Neural progenitor cell (in vitro differentiated cells): ENCODE measurements around the gene EMILIN3. TPM values are rescaled to one million over a fixed set of nuclear protein-coding genes. Genes with fewer than 3 reads are reported as not detected.

Experiments used
- DNase-seq: peaks from one replicate; pipeline ENCODE4 v3.0.0-alpha.2; 2016; ENCODE audit warnings: low spot score
- H2AFZ ChIP-seq: fragments of 200-600 bp; sonication (generic); replicated peaks from 2 replicates; pipeline ENCODE4 v1.6.1; 2016; ENCODE audit warnings: antibody characterized with exemption
- H3F3A ChIP-seq: fragments of 200-600 bp; sonication (generic); 2 replicates; pipeline ENCODE4 v1.6.1; 2016; ENCODE audit warnings: antibody characterized with exemption, low read depth
- H3K27ac ChIP-seq: fragments of 200-600 bp; sonication (generic); 2 replicates; pipeline ENCODE4 v1.5.1; 2016; ENCODE audit warnings: mild to moderate bottlenecking
- H3K27me3 ChIP-seq: fragments of 200-600 bp; sonication (generic); 2 replicates; pipeline ENCODE4 v1.6.1; 2016; ENCODE audit warnings: mild to moderate bottlenecking, moderate library complexity
- H3K36me3 ChIP-seq: fragments of 200-600 bp; sonication (generic); 2 replicates; pipeline ENCODE4 v1.5.1; 2016
- H3K4me1 ChIP-seq: fragments of 200-600 bp; sonication (generic); 2 replicates; pipeline ENCODE4 v1.6.1; 2016; ENCODE audit warnings: mixed run types
- H3K4me2 ChIP-seq: fragments of 200-600 bp; sonication (generic); 2 replicates; pipeline ENCODE4 v1.6.1; 2016
- H3K4me3 ChIP-seq: fragments of 200-600 bp; sonication (generic); 2 replicates; pipeline ENCODE4 v1.5.1; 2016
- H3K79me2 ChIP-seq: fragments of 200-600 bp; sonication (generic); 2 replicates; pipeline ENCODE4 v1.6.1; 2016; ENCODE audit warnings: low read depth
- H3K9ac ChIP-seq: fragments of 200-600 bp; sonication (generic); 2 replicates; pipeline ENCODE4 v1.6.1; 2016
- H3K9me3 ChIP-seq: fragments of 200-600 bp; sonication (generic); 2 replicates; pipeline ENCODE4 v1.5.1; 2016; ENCODE audit warnings: low read depth
- H4K20me1 ChIP-seq: fragments of 200-600 bp; sonication (generic); 2 replicates; pipeline ENCODE4 v1.6.1; 2016; ENCODE audit warnings: low read depth
- H3K27ac Mint-ChIP-seq: 3 replicates; pipeline ENCODE4 v1.8.0; 2021; ENCODE audit warnings: mixed read lengths
- H3K27me3 Mint-ChIP-seq: 2 replicates; pipeline ENCODE4 v1.8.0; 2022; ENCODE audit warnings: low read depth, mild to moderate bottlenecking, inconsistent platforms, moderate library complexity, mixed read lengths; ENCODE audit not compliant: insufficient read depth
- H3K36me3 Mint-ChIP-seq: 3 replicates; pipeline ENCODE4 v1.8.0; 2021; ENCODE audit warnings: mixed read lengths
- H3K4me1 Mint-ChIP-seq: 3 replicates; pipeline ENCODE4 v1.8.0; 2021; ENCODE audit warnings: mixed read lengths
- H3K4me3 Mint-ChIP-seq: 3 replicates; pipeline ENCODE4 v1.8.0; 2021; ENCODE audit warnings: mild to moderate bottlenecking, moderate library complexity, mixed read lengths
- H3K9me3 Mint-ChIP-seq: 3 replicates; pipeline ENCODE4 v1.8.0; 2020; ENCODE audit warnings: mixed read lengths
- EZH2 ChIP-seq: fragments of 200-600 bp; sonication (generic); IDR thresholded peaks from 2 replicates; pipeline ENCODE4 v1.6.1; 2017; ENCODE audit warnings: antibody characterized with exemption, mild to moderate bottlenecking, moderate library complexity
- EZH2phosphoT487 ChIP-seq: fragments of 200-600 bp; sonication (generic); IDR thresholded peaks from 2 replicates; pipeline ENCODE4 v1.6.1; 2017; ENCODE audit warnings: antibody characterized with exemption
- total RNA-seq: library from RNA; depleted of rRNA; stranded (reverse); fragments of >200 nt; gene quantifications from 2 replicates; pipeline ENCODE4 v1.2.3, GENCODE V29; 2015; ENCODE audit warnings: low replicate concordance
- TF ChIP-seq, protein P1 (sequence below): fragments of 200-600 bp; sonication (generic); IDR thresholded peaks from 2 replicates; pipeline ENCODE4 v1.5.1; 2017; ENCODE audit warnings: antibody characterized with exemption, mild to moderate bottlenecking

The EMILIN3 gene
- total RNA-seq, 1 donor from 2014 or later = 3.5 TPM

DNA sequence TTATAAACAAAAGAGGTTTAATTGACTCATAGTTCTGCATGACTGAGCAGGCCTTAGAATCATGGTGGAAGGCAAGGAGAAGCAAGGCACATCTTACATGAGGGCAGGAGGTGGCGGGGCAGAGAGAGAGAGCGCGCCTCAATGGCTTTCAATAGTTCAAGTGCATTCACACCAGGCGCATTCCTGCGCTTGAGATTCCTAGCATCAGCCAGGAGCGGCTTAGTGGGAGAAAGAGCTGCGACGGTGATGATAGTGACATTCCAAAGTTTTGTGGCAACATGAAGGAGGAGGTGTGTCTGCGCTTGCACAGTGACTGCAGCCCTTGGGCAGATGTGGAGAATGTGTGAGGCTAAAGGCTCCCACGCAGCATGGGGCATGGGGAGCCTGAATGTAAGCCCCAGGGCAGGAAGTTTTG, 25.0 kb upstream of the EMILIN3 start:
- H2AFZ ChIP-seq = no peak overlapping the region
- no peaks in the 10 kb centered on the region for H3K36me3 ChIP-seq
- Mint-ChIP-seq H3K27ac (peak overlapping the region; percentile 87), H3K36me3 (no peaks in the 10 kb centered on the region), H3K4me1 (peaks cover 69% of the 10 kb centered on the region), H3K4me3 (peak overlapping the region; percentile 3), H3K27me3 (peaks cover 10% of the 10 kb centered on the region), H3K9me3 (no peaks in the 10 kb centered on the region)
- H3K9ac ChIP-seq = no peak overlapping the region
- peaks cover 32% of the 10 kb centered on the region for H3F3A ChIP-seq
- H4K20me1 ChIP-seq = peaks cover 3% of the 10 kb centered on the region
- H3K4me1 ChIP-seq = peaks cover 33% of the 10 kb centered on the region
- H3K27ac ChIP-seq = no peak overlapping the region
- no peak overlapping the region for H3K4me3 ChIP-seq
- no peaks in the 10 kb centered on the region for H3K79me2 ChIP-seq
- no peaks in the 10 kb centered on the region for H3K27me3 ChIP-seq
- H3K9me3 ChIP-seq = no peaks in the 10 kb centered on the region
- H3K4me2 ChIP-seq = peak overlapping the region; percentile 6
- TF ChIP-seq EZH2phosphoT487 = no peak
- DNase-seq = peak; percentile 30

DNA sequence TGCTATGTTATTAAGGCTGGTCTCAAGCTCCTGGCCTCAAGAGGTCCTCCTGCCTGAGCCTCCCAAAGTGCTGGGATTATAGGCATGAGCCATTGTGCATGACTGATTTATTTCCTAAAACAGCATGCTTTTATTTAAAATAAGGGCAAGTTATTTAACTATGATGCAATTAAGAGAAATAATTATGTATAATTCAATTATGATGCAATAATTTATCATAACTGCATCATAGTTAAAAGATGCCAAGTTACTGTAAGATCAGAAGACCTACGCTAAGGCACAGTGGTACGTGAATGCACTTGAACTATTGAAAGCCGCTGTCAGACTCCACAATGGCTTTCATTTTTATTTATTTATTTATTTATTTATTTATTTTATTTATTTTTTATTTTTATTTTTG, 24.3 kb upstream of the EMILIN3 start:
- H3K9me3 Mint-ChIP-seq = no peaks in the 10 kb centered on the region
- H2AFZ ChIP-seq = no peak overlapping the region
- H3K4me1 ChIP-seq = peaks cover 26% of the 10 kb centered on the region

DNA sequence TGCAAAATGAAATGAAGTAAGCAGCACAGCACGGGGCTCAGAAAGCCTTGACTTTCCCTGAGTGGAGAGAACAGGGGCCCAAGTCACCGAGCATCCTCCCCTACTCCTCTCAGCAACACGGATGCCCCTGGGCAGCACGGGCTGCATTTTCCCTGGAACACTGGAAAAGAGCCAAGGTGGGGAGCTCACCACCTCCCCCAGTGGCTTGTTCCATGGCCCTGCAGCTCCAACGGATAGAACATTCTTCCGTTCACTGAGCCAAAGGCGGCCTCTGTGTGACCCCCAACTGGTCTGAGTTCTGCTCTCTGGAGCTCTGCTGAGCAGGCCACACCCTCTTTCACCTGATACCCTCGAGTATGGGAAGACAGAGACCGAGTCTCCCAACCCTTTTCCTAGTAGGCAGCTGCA, 20.8 kb upstream of the EMILIN3 start:
- H3K27me3 ChIP-seq = no peaks in the 10 kb centered on the region
- H2AFZ ChIP-seq = peak overlapping the region; percentile 88
- peak overlapping the region; percentile 63 for H3K4me2 ChIP-seq
- H3K27me3 Mint-ChIP-seq = peaks cover 12% of the 10 kb centered on the region
- peaks cover 17% of the 10 kb centered on the region for H3K4me1 ChIP-seq
- TF ChIP-seq, protein P1, sequence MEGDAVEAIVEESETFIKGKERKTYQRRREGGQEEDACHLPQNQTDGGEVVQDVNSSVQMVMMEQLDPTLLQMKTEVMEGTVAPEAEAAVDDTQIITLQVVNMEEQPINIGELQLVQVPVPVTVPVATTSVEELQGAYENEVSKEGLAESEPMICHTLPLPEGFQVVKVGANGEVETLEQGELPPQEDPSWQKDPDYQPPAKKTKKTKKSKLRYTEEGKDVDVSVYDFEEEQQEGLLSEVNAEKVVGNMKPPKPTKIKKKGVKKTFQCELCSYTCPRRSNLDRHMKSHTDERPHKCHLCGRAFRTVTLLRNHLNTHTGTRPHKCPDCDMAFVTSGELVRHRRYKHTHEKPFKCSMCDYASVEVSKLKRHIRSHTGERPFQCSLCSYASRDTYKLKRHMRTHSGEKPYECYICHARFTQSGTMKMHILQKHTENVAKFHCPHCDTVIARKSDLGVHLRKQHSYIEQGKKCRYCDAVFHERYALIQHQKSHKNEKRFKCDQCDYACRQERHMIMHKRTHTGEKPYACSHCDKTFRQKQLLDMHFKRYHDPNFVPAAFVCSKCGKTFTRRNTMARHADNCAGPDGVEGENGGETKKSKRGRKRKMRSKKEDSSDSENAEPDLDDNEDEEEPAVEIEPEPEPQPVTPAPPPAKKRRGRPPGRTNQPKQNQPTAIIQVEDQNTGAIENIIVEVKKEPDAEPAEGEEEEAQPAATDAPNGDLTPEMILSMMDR = peak; percentile 26
- no peak for TF ChIP-seq EZH2
- no peaks in the 10 kb centered on the region for H3K36me3 Mint-ChIP-seq
- H3K27ac Mint-ChIP-seq = no peak overlapping the region
- peaks cover 20% of the 10 kb centered on the region for H3F3A ChIP-seq
- H3K4me1 Mint-ChIP-seq = peaks cover 46% of the 10 kb centered on the region
- H3K36me3 ChIP-seq = no peaks in the 10 kb centered on the region
- DNase-seq = peak; percentile 74
- no peak overlapping the region for H3K4me3 Mint-ChIP-seq
- H3K79me2 ChIP-seq = no peaks in the 10 kb centered on the region
- no peak overlapping the region for H3K4me3 ChIP-seq
- H3K9me3 Mint-ChIP-seq = no peaks in the 10 kb centered on the region
- H3K9ac ChIP-seq = no peak overlapping the region
- H3K9me3 ChIP-seq = no peaks in the 10 kb centered on the region
- H3K27ac ChIP-seq = no peak overlapping the region
- H4K20me1 ChIP-seq = peaks cover 3% of the 10 kb centered on the region

More for the DNA sequence above, 24.3 kb upstream of the EMILIN3 start:
- Histone ChIP-seq H3K36me3 (no peaks in the 10 kb centered on the region), H3K4me3 (no peak overlapping the region), H3K4me2 (no peak overlapping the region), H4K20me1 (peaks cover 3% of the 10 kb centered on the region), H3K9me3 (no peaks in the 10 kb centered on the region), H3K27ac (no peak overlapping the region), H3F3A (peaks cover 26% of the 10 kb centered on the region), H3K79me2 (no peaks in the 10 kb centered on the region), H3K27me3 (no peaks in the 10 kb centered on the region), H3K9ac (no peak overlapping the region)
- no peak for DNase-seq
- no peaks in the 10 kb centered on the region for H3K36me3 Mint-ChIP-seq
- TF ChIP-seq, protein P1 = no peak
- TF ChIP-seq EZH2phosphoT487 = no peak
- TF ChIP-seq EZH2 = no peak
- H3K4me3 Mint-ChIP-seq = no peak overlapping the region
- H3K4me1 Mint-ChIP-seq = peaks cover 65% of the 10 kb centered on the region
- peaks cover 12% of the 10 kb centered on the region for H3K27me3 Mint-ChIP-seq
- no peak overlapping the region for H3K27ac Mint-ChIP-seq

DNA sequence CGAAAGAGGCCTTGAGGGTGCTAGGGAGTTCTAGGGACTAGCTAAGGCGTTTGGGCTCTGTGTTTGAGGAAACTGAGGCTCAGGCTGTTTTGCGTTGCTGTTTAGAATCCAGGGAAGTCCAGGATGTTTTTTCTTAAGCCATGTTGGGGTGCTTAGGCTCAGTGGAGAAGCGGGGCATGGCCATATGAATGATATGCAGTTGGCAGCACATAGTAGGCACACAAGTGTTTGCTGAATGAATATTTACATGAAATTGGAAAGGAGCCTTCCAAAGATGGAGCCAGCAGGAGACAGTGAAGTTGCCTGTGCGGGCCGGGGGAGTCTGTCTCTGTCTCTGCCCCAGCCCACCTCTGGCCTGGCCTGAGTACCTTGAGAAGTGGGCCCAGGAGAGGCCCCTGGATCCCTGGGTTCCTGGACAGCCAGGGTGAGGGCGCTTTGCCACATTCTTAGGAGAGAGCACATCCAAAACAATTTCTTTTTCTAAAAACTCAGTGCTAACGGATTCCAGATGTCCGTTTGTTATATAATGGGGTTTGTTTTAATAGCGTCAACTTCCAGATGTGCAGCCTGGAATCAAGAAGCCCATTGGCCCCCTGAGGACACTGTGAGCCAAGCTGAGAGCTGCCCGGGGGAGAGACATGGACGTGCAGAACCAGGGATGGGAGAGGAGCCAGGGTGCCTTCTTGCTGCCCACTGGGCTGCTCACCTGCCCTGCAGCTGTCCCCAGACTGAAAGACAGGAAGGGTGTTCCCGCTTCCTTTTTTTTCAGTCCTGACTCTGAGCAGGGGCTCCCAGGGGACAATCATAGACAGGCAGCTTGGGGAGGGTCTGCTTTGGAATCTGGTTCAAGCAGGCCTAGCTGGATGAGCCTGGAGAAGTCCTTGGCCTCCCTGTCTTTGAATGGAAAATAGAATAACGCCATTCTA, 20.1 kb upstream of the EMILIN3 start:
- H3K4me1 ChIP-seq = peaks cover 17% of the 10 kb centered on the region
- H3K9me3 Mint-ChIP-seq = no peaks in the 10 kb centered on the region
- no peak for DNase-seq
- peaks cover 12% of the 10 kb centered on the region for H3K27me3 Mint-ChIP-seq
- TF ChIP-seq EZH2 = no peak
- TF ChIP-seq, protein P1 = no peak
- no peak for TF ChIP-seq EZH2phosphoT487
- peaks cover 39% of the 10 kb centered on the region for H3K4me1 Mint-ChIP-seq
- H3F3A ChIP-seq = peaks cover 19% of the 10 kb centered on the region
- H3K9ac ChIP-seq = no peak overlapping the region
- H3K27ac ChIP-seq = no peak overlapping the region
- H2AFZ ChIP-seq = peak overlapping the region; percentile 88
- H3K36me3 Mint-ChIP-seq = no peaks in the 10 kb centered on the region
- no peaks in the 10 kb centered on the region for H3K79me2 ChIP-seq
- H3K9me3 ChIP-seq = no peaks in the 10 kb centered on the region
- H3K27me3 ChIP-seq = no peaks in the 10 kb centered on the region
- H3K4me3 ChIP-seq = no peak overlapping the region
- peak overlapping the region; percentile 63 for H3K4me2 ChIP-seq
- H4K20me1 ChIP-seq = peaks cover 3% of the 10 kb centered on the region
- no peaks in the 10 kb centered on the region for H3K36me3 ChIP-seq
- no peak overlapping the region for H3K4me3 Mint-ChIP-seq
- H3K27ac Mint-ChIP-seq = no peak overlapping the region
